Heart right ventricle (tissue), 16 donors: ENCODE measurements around the gene SAMD1. TPM values are rescaled to one million over a fixed set of nuclear protein-coding genes. Genes with fewer than 3 reads are reported as not detected.

Experiments used
- ATAC-seq, 8 donors: fragments of 200-7000 bp; cut with Tn5 transposase; one replicate each; pipeline ENCODE4 v1.9.1; 2020; ENCODE audit warnings: mild to moderate bottlenecking in 8 of 8, moderate library complexity in 8 of 8, moderate number of reproducible peaks in 1 of 8
- DNase-seq, 2 donors: peaks; one replicate each; pipeline ENCODE4 v3.0.0-alpha.2; 2020
- H3K27ac ChIP-seq, 10 donors: fragments of 200-600 bp; sonication (generic) in 2 of 10; one replicate each; pipeline versions ENCODE4 v1.5.0 to v1.8.0; 2020 to 2022; ENCODE audit warnings: mild to moderate bottlenecking in 3 of 10
- H3K27me3 ChIP-seq, 7 donors: fragments of 200-600 bp; one replicate each; pipeline ENCODE4 v1.8.0; 2021 to 2022; ENCODE audit warnings: mild to moderate bottlenecking in 2 of 7
- H3K36me3 ChIP-seq, 9 donors: fragments of 200-600 bp; sonication (generic) in 1 of 9; one replicate each; pipeline versions ENCODE4 v1.5.0 to v1.8.0; 2020 to 2022; ENCODE audit warnings: mild to moderate bottlenecking in 2 of 9
- H3K4me1 ChIP-seq, 9 donors: fragments of 200-600 bp; sonication (generic) in 1 of 9; one replicate each; pipeline versions ENCODE4 v1.5.0 to v1.8.0; 2020 to 2022; ENCODE audit warnings: mild to moderate bottlenecking in 4 of 9
- H3K4me3 ChIP-seq, 10 donors: fragments of 200-600 bp; sonication (generic) in 2 of 10; one replicate each; pipeline versions ENCODE4 v1.5.0 to v1.8.0; 2020 to 2022; ENCODE audit warnings: mild to moderate bottlenecking in 7 of 10, moderate library complexity in 2 of 10
- H3K9me3 ChIP-seq, 11 donors: fragments of 200-600 bp in 10 of 11; sonication (generic) in 2 of 11; one replicate each; pipeline versions ENCODE4 v1.5.0 to v1.8.0; 2013 to 2022; ENCODE audit warnings: mild to moderate bottlenecking in 2 of 11, control low read depth in 1 of 11, moderate library complexity in 1 of 11
- CTCF ChIP-seq, 9 donors: fragments of 200-600 bp; sonication (generic) in 2 of 9; IDR thresholded peaks; one replicate each; pipeline versions ENCODE4 v1.5.0 to v1.8.0; 2021 to 2022; ENCODE audit warnings: antibody characterized with exemption in 9 of 9, mild to moderate bottlenecking in 5 of 9, moderate library complexity in 1 of 9
- WGBS, 2 donors: extraction: QIAGEN DNeasy Blood & Tissue Kit; methylation state at CpG; one replicate each; pipeline ENCODE4 v1.1.7; 2013; ENCODE audit warnings: inconsistent platforms in 1 of 2; 5-methylcytosine and 5-hydroxymethylcytosine counted together
- intact Hi-C, 10 donors: fragments of 100-400 bp; cut with DNase I; formaldehyde crosslinking; loops; one replicate each; pipeline versions ENCODE4 v1.11.1 to v1.14.2; 2022
- polyA plus RNA-seq, 2 donors: library from polyadenylated mRNA; stranded (reverse); fragments of 200-250 nt; gene quantifications; one replicate each; pipeline ENCODE4 v1.2.3, GENCODE V29; 2013
- total RNA-seq, 10 donors: library from RNA; stranded (reverse); fragmentation: NEBNext Ultra II Directional in 3 of 10; extraction: Animal tissue kit (Norgen Biotek cat#: 25700) in 3 of 10; gene quantifications; one replicate each; pipeline versions ENCODE4 v1.2.1 to v1.2.4, GENCODE V29; 2021 to 2023
- donor health status: Arrhythmogenic right ventricular cardiomyopathy.
- donor health status: ischemic (EF 13 %, LVEDD 7.1; RV severe dilation, severe dysfunction).
- donor health status: healthy with polysubstance abuse.
- donor health status: DM: no; HTN: yes; CAD: no.
- donor health status: DM: no; HTN: no; CAD: no.
- donor health status: ischemic (EF 25% LVEDD 6.9; RV normal size, moderate dysfunction).
- donor health status: ischemic (EF 25% LVEDD 5.7; RV mildly dilated, moderate dysfunction).
- donor health status: healthy.
- donor health status: DM: yes; HTN: yes; CAD: no.
- donor health status: Ischemic cardiomyopathy.
- donor health status: ischemic (EF 35%, LVEDD 5.7; RV mildly dilated, moderate dysfunction).
- donor health status: nonischemic (EF 11% LVEDD 7.7; RV severe dilation, severe dysfunction).
- donor health status: DM: yes; HTN: yes; CAD: no.
- donor health status: PGD.
- donor health status: ischemic (EF 29% LVEDD 5.4; RV normal size, mild dysfunction).
- donor health status: nonischemic (EF 23%, LVEDD 6.1; RV moderate dilation, normal function).

SAMD1 gene
- total and polyA plus RNA-seq, 12 donors: 26.7 to 55.3 (median 34.7) TPM

- H3K4me1 ChIP-seq: peaks cover 0 to 17% (median 5%) of the 10 kb centered on the region in 9 donors
- H3K9me3 ChIP-seq: no peaks in the 10 kb centered on the region
- intact Hi-C loops: no loop called here
- no peaks in the 10 kb centered on the region for H3K36me3 ChIP-seq
- no peak for TF ChIP-seq CTCF (IDR thresholded peaks at IDR 0.05)
- WGBS, 2 donors: 46 to 51% methylated on average over 9 of the region's 9 CpGs
- peaks cover 0 to 58% (median 36%) of the 10 kb centered on the region in 7 donors for H3K27me3 ChIP-seq
- no peak overlapping the region for H3K4me3 ChIP-seq
- ATAC-seq (peak in 2 of 8 donors; percentile 23 to 25), DNase-seq (no peak)
- H3K27ac ChIP-seq: no peak overlapping the region
Observed at GRCh38 chr19:14061081-14061749, 29.3 kb downstream of the SAMD1 start.

DNA sequence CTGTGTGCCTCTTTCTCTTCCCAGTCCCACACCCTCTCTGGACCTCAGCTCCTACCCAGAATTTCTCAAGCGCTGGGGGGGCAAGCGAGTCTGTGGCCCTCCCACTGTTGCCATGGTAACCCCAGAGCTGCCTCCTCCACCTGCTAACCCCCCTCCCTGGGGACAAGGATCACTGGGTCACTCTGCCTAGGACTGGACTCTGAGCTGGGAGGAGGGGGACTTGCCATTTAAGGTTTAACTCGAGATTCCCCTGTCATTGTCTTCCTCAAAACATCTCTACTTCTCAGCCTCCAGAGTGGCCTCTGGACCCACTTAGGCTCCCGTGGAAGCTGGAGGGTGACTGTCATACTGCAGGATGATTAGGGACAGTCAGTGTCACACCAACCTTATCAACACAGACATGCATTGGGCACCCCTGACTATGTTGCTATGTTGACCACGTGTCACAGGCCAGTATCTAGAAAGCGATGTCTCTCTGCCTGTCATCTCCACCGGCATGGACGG lies 30.8 kb downstream of the SAMD1 start:
- peaks cover 0 to 58% (median 36%) of the 10 kb centered on the region in 7 donors for H3K27me3 ChIP-seq
- no peaks in the 10 kb centered on the region for H3K36me3 ChIP-seq
- 50 to 51% methylated on average over 8 of the region's 8 CpGs for WGBS, 2 donors
- H3K4me1 ChIP-seq: peaks cover 0 to 17% (median 5%) of the 10 kb centered on the region in 9 donors
- no peak overlapping the region for H3K4me3 ChIP-seq
- DNase-seq (no peak), ATAC-seq (no peak)
- no peak overlapping the region for H3K27ac ChIP-seq
- no peak for TF ChIP-seq CTCF (IDR thresholded peaks at IDR 0.05)
- H3K9me3 ChIP-seq: no peaks in the 10 kb centered on the region
- intact Hi-C loops: no loop called here

- Histone ChIP-seq H3K27me3 (peaks cover 0 to 58% (median 36%) of the 10 kb centered on the region in 7 donors), H3K27ac (no peak overlapping the region), H3K9me3 (no peaks in the 10 kb centered on the region), H3K4me1 (peaks cover 0 to 17% (median 5%) of the 10 kb centered on the region in 9 donors), H3K4me3 (no peak overlapping the region), H3K36me3 (no peaks in the 10 kb centered on the region)
- 19 to 23% methylated on average over 15 of the region's 15 CpGs for WGBS, 2 donors
- TF ChIP-seq CTCF (IDR thresholded peaks at IDR 0.05): peak; percentile 34 to 73 (median 62)
- peak in 1 of 8 donors; percentile 26 for ATAC-seq
- no peak for DNase-seq
- intact Hi-C loops: no loop called here
Observed at GRCh38 chr19:14059093-14059480, 31.5 kb downstream of the SAMD1 start.

- TF ChIP-seq CTCF (IDR thresholded peaks at IDR 0.05): no peak
- WGBS, 2 donors: 24 to 25% methylated on average over 17 of the region's 17 CpGs
- Histone ChIP-seq H3K4me3 (peak overlapping the region in 1 of 10 donors; percentile 40), H3K9me3 (peaks cover 0 to 3% (median 0%) of the 10 kb centered on the region in 11 donors), H3K27ac (no peak overlapping the region), H3K4me1 (peaks cover 0 to 17% (median 5%) of the 10 kb centered on the region in 9 donors), H3K27me3 (peaks cover 0 to 58% (median 36%) of the 10 kb centered on the region in 7 donors), H3K36me3 (no peaks in the 10 kb centered on the region)
- ATAC-seq (no peak), DNase-seq (no peak)
- intact Hi-C loops: no loop called here
Observed at GRCh38 chr19:14058182-14059092, 32.1 kb downstream of the SAMD1 start.
